Mesenchymal stem cell (in vitro differentiated cells and primary cell): ENCODE data around the gene TMEM204.

Experiments used
- DNase-seq: peaks from one replicate; pipeline ENCODE4 v3.0.0-alpha.2; 2013
- H2AFZ ChIP-seq: one replicate; pipeline ENCODE4 v1.6.1; 2013; ENCODE audit warnings: low read depth, mild to moderate bottlenecking, control low read depth, inconsistent platforms, low read length, moderate library complexity
- H2AK5ac ChIP-seq: 2 replicates; pipeline ENCODE4 v1.6.1; 2013; ENCODE audit warnings: low read length, moderate library complexity, mild to moderate bottlenecking, inconsistent platforms; ENCODE audit not compliant: severe bottlenecking
- H2BK120ac ChIP-seq: one replicate; pipeline ENCODE4 v1.6.1; 2013; ENCODE audit warnings: low read depth, mild to moderate bottlenecking, inconsistent platforms, low read length, moderate library complexity
- H2BK12ac ChIP-seq, 2 experiments: one replicate each; pipeline ENCODE4 v1.6.1; 2013; ENCODE audit warnings: inconsistent platforms in 2 of 2, low read length in 2 of 2, mild to moderate bottlenecking in 2 of 2, moderate library complexity in 2 of 2, control low read depth in 1 of 2
- H2BK15ac ChIP-seq: one replicate; pipeline ENCODE4 v1.6.1; 2013; ENCODE audit warnings: mild to moderate bottlenecking, low read depth, inconsistent platforms; ENCODE audit not compliant: poor library complexity, severe bottlenecking
- H2BK5ac ChIP-seq: 2 replicates; pipeline ENCODE4 v1.6.1; 2013; ENCODE audit warnings: low read depth, mild to moderate bottlenecking, low read length, control low read depth, inconsistent platforms; ENCODE audit not compliant: poor library complexity, severe bottlenecking
- H3K14ac ChIP-seq, 2 experiments: one replicate each; pipeline ENCODE4 v1.6.1; 2013; ENCODE audit warnings: inconsistent platforms in 2 of 2, low read length in 2 of 2, control low read depth in 1 of 2, mild to moderate bottlenecking in 1 of 2, moderate library complexity in 1 of 2
- H3K18ac ChIP-seq, 2 experiments: one replicate each; pipeline ENCODE4 v1.6.1; 2013; ENCODE audit warnings: inconsistent platforms in 2 of 2, low read length in 2 of 2, control low read depth in 1 of 2, low read depth in 1 of 2, mild to moderate bottlenecking in 1 of 2
- H3K23ac ChIP-seq, 2 experiments: one replicate each; pipeline ENCODE4 v1.6.1; 2013; ENCODE audit warnings: inconsistent platforms in 2 of 2, low read length in 2 of 2, mild to moderate bottlenecking in 2 of 2, moderate library complexity in 2 of 2, control low read depth in 1 of 2
- H3K27ac ChIP-seq: 2 replicates; pipeline ENCODE4 v1.5.1; 2013; ENCODE audit warnings: mild to moderate bottlenecking, moderate library complexity, low read length, control low read depth, inconsistent platforms; ENCODE audit not compliant: poor library complexity, severe bottlenecking
- H3K27me3 ChIP-seq, 2 experiments: 2 replicates each; pipeline versions ENCODE4 v1.6.1 to v1.7.0; 2013; ENCODE audit warnings: low read length in 2 of 2, mild to moderate bottlenecking in 2 of 2, moderate library complexity in 2 of 2, control low read depth in 1 of 2, inconsistent platforms in 1 of 2; ENCODE audit not compliant: control insufficient read depth in 1 of 2, insufficient read depth in 1 of 2
- H3K36me3 ChIP-seq, 2 experiments: 2 replicates each; pipeline versions ENCODE4 v1.6.1 to v1.7.0; 2013; ENCODE audit warnings: low read length in 2 of 2, control low read depth in 1 of 2, inconsistent platforms in 1 of 2, low read depth in 1 of 2, mild to moderate bottlenecking in 1 of 2; ENCODE audit not compliant: insufficient read depth in 2 of 2, control insufficient read depth in 1 of 2
- H3K4ac ChIP-seq, 2 experiments: one replicate each; pipeline ENCODE4 v1.6.1; 2013; ENCODE audit warnings: inconsistent platforms in 2 of 2, low read length in 2 of 2, mild to moderate bottlenecking in 2 of 2, moderate library complexity in 2 of 2, control low read depth in 1 of 2, low read depth in 1 of 2
- H3K4me1 ChIP-seq: 2 replicates; pipeline ENCODE4 v1.6.1; 2013; ENCODE audit warnings: low read depth, low read length, control low read depth; ENCODE audit not compliant: control insufficient read depth, insufficient read depth
- H3K4me2 ChIP-seq: 2 replicates; pipeline ENCODE4 v1.6.1; 2013; ENCODE audit warnings: low read length, mild to moderate bottlenecking, inconsistent platforms; ENCODE audit not compliant: poor library complexity, severe bottlenecking
- H3K4me3 ChIP-seq, 2 experiments: 2 replicates each; pipeline versions ENCODE4 v1.5.1 to v1.7.0; 2013; ENCODE audit warnings: low read length in 2 of 2, mild to moderate bottlenecking in 2 of 2, control low read depth in 1 of 2, low read depth in 1 of 2; ENCODE audit not compliant: insufficient read depth in 1 of 2
- H3K79me1 ChIP-seq: replicated peaks from 2 replicates; pipeline ENCODE4 v1.6.1; 2013; ENCODE audit warnings: mild to moderate bottlenecking, control low read depth, low read length, inconsistent platforms; ENCODE audit not compliant: poor library complexity, severe bottlenecking
- H3K9ac ChIP-seq: 2 replicates; pipeline ENCODE4 v1.7.0; 2013; ENCODE audit warnings: mild to moderate bottlenecking, low read length, moderate library complexity
- H3K9me3 ChIP-seq: 2 replicates; pipeline ENCODE4 v1.7.0; 2013; ENCODE audit warnings: mild to moderate bottlenecking, low read length; ENCODE audit not compliant: control insufficient read depth
- H4K8ac ChIP-seq: one replicate; pipeline ENCODE4 v1.6.1; 2013; ENCODE audit warnings: inconsistent platforms, mild to moderate bottlenecking, low read length, moderate library complexity
- H4K91ac ChIP-seq: one replicate; pipeline ENCODE4 v1.6.1; 2013; ENCODE audit warnings: mild to moderate bottlenecking, low read length, inconsistent platforms
- WGBS: methylation state at CpG from one replicate; pipeline ENCODE4 v1.1.7; 2013; ENCODE audit warnings: mixed read lengths; 5-methylcytosine and 5-hydroxymethylcytosine counted together

The TMEM204 gene

GRCh38 chr16:1545044-1546040 lies 11.9 kb downstream of the TMEM204 start:
- Histone ChIP-seq H3K27me3 (no peaks in the 10 kb centered on the region), H2BK12ac (peak overlapping the region; percentile 46 to 49), H3K4ac (peak overlapping the region in 1 of 2 experiments; percentile 81), H4K91ac (peak overlapping the region; percentile 94), H3K9me3 (no peaks in the 10 kb centered on the region), H3K23ac (no peak overlapping the region), H3K18ac (peak overlapping the region; percentile 73 to 82), H3K14ac (peak overlapping the region in 1 of 2 experiments; percentile 53), H4K8ac (peak overlapping the region; percentile 83), H2BK5ac (no peak overlapping the region), H2BK15ac (no peak overlapping the region), H3K27ac (no peak overlapping the region), H3K4me1 (peaks cover 35% of the 10 kb centered on the region), H3K79me1 (peaks cover 9% of the 10 kb centered on the region), H3K9ac (no peak overlapping the region), H2AFZ (no peak overlapping the region), H3K4me2 (no peak overlapping the region), H2BK120ac (peak overlapping the region; percentile 65), H3K4me3 (no peak overlapping the region), H2AK5ac (no peak overlapping the region), H3K36me3 (peaks cover 28 to 61% of the 10 kb centered on the region in 2 experiments)
- peak; percentile 57 for DNase-seq
- WGBS = 59% methylated on average over 26 of the region's 26 CpGs

- H3K4ac ChIP-seq = no peak overlapping the region
- H3K9me3 ChIP-seq = no peaks in the 10 kb centered on the region
- no peak overlapping the region for H3K23ac ChIP-seq
- H3K9ac ChIP-seq = no peak overlapping the region
- WGBS = 95% methylated on average over 16 of the region's 16 CpGs
- H3K14ac ChIP-seq = no peak overlapping the region
- H3K79me1 ChIP-seq = peaks cover 9% of the 10 kb centered on the region
- H3K4me2 ChIP-seq = no peak overlapping the region
- no peak overlapping the region for H3K4me3 ChIP-seq
- peak overlapping the region; percentile 23 for H4K91ac ChIP-seq
- no peak for DNase-seq
- H2BK5ac ChIP-seq = no peak overlapping the region
- peaks cover 34 to 61% of the 10 kb centered on the region in 2 experiments for H3K36me3 ChIP-seq
- H3K27ac ChIP-seq = no peak overlapping the region
- H3K27me3 ChIP-seq = no peaks in the 10 kb centered on the region
- no peak overlapping the region for H2BK120ac ChIP-seq
- H4K8ac ChIP-seq = no peak overlapping the region
- no peak overlapping the region for H2AFZ ChIP-seq
- peak overlapping the region in 1 of 2 experiments; percentile 13 for H2BK12ac ChIP-seq
- no peak overlapping the region for H3K18ac ChIP-seq
- no peak overlapping the region for H2AK5ac ChIP-seq
- no peak overlapping the region for H2BK15ac ChIP-seq
- H3K4me1 ChIP-seq = peaks cover 31% of the 10 kb centered on the region
Measured at GRCh38 chr16:1546430-1546829, 13.0 kb downstream of the TMEM204 start.

DNA sequence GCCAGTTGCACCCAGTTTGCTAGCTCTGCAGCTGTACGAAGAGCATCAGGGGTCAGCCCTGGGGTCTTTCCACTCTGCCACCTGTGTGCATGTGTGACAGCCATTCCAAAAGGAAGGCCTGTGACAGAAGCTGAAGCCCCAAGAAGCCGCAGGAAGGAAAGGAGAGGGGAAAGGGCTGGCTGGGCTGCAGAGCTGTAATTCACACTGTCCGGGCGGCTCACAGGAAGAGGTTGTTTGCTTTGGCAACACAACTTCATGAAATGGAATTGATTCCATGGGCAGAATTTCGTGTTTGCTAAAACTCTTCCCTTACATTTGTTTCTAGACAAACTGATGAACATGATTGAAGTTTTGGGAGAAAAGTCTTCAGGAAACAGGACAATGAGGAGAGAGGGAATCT lies 14.8 kb downstream of the TMEM204 start:
- no peak overlapping the region for H2BK120ac ChIP-seq
- no peak overlapping the region for H3K4ac ChIP-seq
- H3K9ac ChIP-seq = no peak overlapping the region
- H3K79me1 ChIP-seq = peaks cover 7% of the 10 kb centered on the region
- no peak overlapping the region for H3K4me2 ChIP-seq
- H2AK5ac ChIP-seq = no peak overlapping the region
- no peak overlapping the region for H4K91ac ChIP-seq
- H3K27me3 ChIP-seq = no peaks in the 10 kb centered on the region
- H3K36me3 ChIP-seq = peaks cover 28 to 56% of the 10 kb centered on the region in 2 experiments
- no peak overlapping the region for H3K18ac ChIP-seq
- H4K8ac ChIP-seq = no peak overlapping the region
- no peak overlapping the region for H2BK12ac ChIP-seq
- H3K23ac ChIP-seq = no peak overlapping the region
- H3K4me1 ChIP-seq = peaks cover 18% of the 10 kb centered on the region
- H3K14ac ChIP-seq = no peak overlapping the region
- H3K4me3 ChIP-seq = no peak overlapping the region
- H2BK15ac ChIP-seq = no peak overlapping the region
- no peaks in the 10 kb centered on the region for H3K9me3 ChIP-seq
- no peak overlapping the region for H3K27ac ChIP-seq
- H2AFZ ChIP-seq = no peak overlapping the region
- whole genome bisulfite sequencing = 79% methylated on average over 4 of the region's 5 CpGs
- DNase-seq = no peak
- H2BK5ac ChIP-seq = no peak overlapping the region

DNA sequence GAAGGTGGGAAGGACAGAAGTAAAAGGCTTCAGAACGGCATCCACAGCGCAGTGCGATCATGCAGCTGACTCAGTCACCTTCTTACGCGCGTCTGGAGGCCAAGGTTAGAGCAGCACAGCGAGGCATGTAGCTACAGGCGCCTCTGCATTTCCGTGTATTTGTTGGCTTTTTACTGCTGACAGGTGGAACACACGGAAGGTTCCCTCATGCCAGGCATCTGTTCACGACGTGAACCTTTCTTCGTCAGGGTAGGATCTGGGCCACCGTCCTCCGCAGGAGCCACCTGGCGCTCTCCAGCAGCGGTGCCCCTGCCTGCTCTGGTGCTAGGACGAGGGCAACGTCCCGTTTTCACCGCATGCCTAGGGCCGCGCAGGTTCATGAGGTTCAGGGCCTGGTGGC lies 15.3 kb downstream of the TMEM204 start:
- Histone ChIP-seq H3K27ac (no peak overlapping the region), H3K18ac (no peak overlapping the region), H2BK12ac (no peak overlapping the region), H3K27me3 (no peaks in the 10 kb centered on the region), H3K79me1 (peaks cover 7% of the 10 kb centered on the region), H3K4me2 (no peak overlapping the region), H3K4ac (no peak overlapping the region), H2AK5ac (no peak overlapping the region), H3K4me1 (peaks cover 15% of the 10 kb centered on the region), H3K4me3 (no peak overlapping the region), H3K23ac (no peak overlapping the region), H3K9ac (no peak overlapping the region), H3K36me3 (peaks cover 32 to 61% of the 10 kb centered on the region in 2 experiments), H2BK120ac (no peak overlapping the region), H4K8ac (no peak overlapping the region), H4K91ac (peak overlapping the region; percentile 76), H3K9me3 (no peaks in the 10 kb centered on the region), H3K14ac (no peak overlapping the region), H2BK5ac (no peak overlapping the region), H2AFZ (no peak overlapping the region), H2BK15ac (peak overlapping the region; percentile 4)
- DNase-seq = no peak
- WGBS = 95% methylated on average over 23 of the region's 23 CpGs
